GM19372 (cell line): ENCODE measurements around the gene DGKZ.
"Not testable (repeated sequence)": the region's sequence is repeated elsewhere in the genome, so short reads cannot be mapped to it uniquely, and the experiment has no call there.

ENCODE experiments used
- ATAC-seq: cut with Tn5 transposase; IDR thresholded peaks from one replicate; pipeline ENCODE4 v1.9.1; 2021; ENCODE audit warnings: mild to moderate bottlenecking, low read depth, moderate library complexity; ENCODE audit not compliant: unreplicated experiment

DGKZ gene

DNA sequence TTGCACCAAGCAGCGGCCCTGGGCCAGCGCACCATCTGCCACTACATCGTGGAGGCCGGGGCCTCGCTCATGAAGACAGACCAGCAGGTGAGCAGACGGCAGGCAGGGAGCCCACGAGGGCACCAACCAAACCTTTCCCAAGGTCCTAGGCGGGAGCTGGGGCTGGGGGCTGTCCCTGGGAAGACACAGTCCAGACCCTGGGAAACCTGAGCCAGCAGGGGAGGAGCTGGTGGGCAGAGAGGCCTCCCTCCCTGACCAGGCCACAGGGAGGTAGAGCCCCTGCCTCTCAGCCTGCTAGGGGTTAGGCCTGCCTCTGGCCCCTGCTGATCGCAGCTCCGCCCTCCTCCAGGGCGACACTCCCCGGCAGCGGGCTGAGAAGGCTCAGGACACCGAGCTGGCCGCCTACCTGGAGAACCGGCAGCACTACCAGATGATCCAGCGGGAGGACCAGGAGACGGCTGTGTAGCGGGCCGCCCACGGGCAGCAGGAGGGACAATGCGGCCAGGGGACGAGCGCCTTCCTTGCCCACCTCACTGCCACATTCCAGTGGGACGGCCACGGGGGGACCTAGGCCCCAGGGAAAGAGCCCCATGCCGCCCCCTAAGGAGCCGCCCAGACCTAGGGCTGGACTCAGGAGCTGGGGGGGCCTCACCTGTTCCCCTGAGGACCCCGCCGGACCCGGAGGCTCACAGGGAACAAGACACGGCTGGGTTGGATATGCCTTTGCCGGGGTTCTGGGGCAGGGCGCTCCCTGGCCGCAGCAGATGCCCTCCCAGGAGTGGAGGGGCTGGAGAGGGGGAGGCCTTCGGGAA lies 32.4 kb downstream of the DGKZ start:
- ATAC-seq, result not testable (repeated sequence)

DNA sequence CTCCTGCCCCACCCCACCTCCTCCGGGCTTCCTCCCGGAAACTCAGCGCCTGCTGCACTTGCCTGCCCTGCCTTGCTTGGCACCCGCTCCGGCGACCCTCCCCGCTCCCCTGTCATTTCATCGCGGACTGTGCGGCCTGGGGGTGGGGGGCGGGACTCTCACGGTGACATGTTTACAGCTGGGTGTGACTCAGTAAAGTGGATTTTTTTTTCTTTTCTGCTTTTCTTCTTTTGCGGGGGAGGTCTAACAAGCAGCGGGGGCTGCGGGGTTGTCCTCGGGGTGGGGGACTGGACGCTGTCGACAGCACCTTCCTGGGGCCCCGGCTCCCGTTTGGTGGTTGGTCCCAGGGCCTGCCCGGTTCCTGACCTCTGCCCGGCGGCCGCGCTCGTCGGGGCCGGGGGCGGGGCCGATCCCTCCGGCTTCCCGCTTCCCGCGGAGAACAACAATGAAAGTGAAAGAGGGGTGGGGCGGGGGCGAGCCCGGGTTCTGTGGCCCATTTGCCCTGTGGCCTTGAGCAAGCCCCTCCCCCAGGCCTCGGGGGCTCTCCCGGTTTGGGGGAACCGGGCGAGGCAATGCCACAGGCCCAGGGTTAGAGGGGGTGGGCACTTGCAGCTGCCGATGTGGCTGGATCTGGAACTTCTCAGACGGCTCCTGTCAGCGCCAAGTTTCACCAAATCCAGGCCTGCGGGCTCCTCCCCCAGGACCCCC lies 33.2 kb downstream of the DGKZ start:
- no peak for ATAC-seq

DNA sequence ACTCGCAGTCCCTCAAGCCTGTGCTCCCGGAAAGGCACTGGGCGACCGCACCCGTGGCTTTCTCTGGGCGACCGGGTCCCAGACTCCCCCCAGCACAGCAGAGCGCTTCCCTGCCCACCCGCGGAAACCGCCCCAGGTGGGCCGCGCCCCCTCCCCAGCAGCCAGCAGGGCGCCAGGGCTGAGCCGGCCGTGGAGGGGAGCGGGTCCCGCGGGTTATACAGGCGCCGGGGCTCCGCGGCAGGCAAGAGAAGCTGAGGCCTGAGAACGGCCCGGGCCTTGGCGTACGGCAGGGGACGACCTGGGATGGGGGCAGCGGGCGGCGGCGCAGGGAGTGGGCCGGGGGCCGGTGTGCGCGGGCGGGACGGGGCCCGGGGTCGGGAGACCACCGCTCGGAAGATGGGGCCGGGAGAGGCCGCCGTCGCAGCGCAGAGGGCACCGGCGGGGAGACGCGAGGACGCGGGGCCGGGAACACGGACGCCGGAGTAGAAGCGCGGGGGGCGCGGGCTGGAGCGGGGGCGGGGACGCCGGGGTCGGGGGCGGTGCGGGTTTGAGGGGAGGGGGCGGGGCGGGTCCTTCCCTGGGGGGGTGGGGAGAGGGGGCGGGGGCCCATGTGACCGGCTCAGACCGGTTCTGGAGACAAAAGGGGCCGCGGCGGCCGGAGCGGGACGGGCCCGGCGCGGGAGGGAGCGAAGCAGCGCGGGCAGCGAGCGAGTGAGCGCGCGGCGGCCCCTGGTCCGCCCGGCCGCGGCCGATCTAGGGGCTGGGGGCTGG lies 34.0 kb downstream of the DGKZ start, which contains the start of gene MDK:
Gene MDK, plus strand, starts transcription at position 622 of the 771 bp plus-strand sequence. CDS start 389 bp downstream, outside the sequence.
- no peak for ATAC-seq

DNA sequence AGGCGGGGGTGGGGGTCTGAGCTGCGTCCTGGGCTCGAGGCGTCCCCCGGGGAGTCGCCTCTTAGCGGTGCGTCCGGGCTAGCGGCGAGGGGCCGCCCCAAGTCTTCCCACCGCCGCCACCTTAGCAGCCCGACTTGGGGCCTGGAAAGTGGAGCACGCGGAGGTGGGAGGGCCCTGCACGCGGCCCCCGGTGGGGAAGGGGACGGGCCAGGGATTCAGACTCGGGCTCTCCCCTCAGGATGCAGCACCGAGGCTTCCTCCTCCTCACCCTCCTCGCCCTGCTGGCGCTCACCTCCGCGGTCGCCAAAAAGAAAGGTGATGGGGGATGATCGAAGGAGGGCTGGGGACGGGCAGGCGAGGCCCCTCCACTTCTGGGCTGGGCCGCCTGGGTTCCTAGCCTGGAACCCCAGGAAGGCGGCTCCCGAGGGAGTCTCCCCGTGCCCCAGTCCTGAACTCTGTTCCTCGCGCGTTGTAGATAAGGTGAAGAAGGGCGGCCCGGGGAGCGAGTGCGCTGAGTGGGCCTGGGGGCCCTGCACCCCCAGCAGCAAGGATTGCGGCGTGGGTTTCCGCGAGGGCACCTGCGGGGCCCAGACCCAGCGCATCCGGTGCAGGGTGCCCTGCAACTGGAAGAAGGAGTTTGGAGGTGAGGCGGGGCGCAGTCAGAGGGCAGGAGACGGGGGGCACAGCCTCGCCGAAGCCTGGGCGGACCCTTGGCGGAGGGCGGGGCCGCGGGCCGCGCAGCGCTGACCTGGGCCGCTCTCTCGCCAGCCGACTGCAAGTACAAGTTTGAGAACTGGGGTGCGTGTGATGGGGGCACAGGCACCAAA lies 34.8 kb downstream of the DGKZ start:
- no peak for ATAC-seq

DNA sequence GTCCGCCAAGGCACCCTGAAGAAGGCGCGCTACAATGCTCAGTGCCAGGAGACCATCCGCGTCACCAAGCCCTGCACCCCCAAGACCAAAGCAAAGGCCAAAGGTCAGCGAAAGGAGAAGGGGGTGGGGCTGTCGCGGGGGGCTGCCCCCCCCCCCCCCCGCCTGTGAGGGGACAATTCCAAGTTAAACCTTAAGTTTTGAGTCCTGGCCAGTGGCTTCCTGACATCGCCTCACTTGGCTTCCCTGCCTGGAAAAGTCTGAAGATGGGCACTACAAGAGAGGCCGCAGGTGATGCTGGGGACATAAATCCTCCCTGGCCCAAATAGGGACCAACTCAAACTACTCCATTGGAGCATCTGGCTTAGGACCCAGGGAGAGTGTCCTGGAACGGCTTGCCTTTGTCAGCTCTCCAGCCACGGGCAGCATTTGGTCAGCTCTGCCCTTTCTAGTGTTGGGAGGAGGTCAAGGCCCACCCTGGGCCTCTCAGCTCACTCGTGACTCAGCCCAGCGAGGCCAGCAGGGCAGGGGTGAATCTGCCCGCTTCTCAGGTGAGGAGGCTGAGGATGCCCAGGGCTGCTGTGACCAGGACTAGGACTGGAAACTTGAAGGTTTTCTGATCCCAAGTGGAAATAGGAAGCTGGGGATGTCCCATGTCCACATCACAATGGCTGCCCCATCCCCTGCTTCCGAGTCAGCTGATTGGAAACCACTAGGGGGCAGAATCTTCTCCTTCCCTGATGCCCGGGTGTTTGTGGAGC lies 35.6 kb downstream of the DGKZ start:
- no peak for ATAC-seq

DNA sequence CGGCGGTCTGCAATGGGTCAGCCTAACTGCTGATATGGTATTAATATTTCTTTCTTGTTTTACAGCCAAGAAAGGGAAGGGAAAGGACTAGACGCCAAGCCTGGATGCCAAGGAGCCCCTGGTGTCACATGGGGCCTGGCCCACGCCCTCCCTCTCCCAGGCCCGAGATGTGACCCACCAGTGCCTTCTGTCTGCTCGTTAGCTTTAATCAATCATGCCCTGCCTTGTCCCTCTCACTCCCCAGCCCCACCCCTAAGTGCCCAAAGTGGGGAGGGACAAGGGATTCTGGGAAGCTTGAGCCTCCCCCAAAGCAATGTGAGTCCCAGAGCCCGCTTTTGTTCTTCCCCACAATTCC lies 36.1 kb downstream of the DGKZ start:
- ATAC-seq, result no peak

DNA sequence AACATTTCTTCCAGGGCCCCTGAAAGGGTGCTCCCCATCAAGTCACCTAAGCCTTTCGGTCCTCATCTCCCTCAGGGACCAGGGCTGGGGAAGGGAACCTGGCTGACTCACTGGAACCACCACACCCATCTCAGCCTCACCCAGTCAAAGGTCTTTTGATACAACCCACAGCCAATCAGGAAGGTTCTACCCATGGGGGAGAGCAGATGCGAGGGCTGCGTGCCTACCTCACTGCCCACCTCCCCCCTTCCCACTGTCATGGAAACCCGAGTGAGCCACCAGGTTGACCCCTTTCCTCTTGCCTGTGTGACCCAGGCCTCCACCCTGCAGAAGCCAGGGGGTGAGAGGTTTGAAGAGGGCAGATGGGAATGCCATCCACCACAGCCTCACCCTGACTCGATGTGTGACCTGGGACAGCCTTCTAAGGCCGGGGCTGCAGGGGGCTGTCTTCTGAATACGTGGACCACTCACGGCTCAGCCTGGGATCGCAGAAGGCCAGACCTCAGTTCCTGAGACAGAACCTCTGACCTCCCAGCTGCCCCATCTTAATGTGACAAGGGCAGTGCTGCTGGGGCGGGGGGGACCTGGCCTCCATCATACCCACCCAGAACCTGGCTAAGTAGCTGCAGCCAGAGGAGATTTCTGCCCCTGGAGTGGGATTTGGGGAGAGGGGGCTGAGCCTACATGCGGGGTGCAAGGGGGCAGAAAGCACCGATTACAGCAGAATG lies 36.9 kb downstream of the DGKZ start:
- ATAC-seq, result no peak

DNA sequence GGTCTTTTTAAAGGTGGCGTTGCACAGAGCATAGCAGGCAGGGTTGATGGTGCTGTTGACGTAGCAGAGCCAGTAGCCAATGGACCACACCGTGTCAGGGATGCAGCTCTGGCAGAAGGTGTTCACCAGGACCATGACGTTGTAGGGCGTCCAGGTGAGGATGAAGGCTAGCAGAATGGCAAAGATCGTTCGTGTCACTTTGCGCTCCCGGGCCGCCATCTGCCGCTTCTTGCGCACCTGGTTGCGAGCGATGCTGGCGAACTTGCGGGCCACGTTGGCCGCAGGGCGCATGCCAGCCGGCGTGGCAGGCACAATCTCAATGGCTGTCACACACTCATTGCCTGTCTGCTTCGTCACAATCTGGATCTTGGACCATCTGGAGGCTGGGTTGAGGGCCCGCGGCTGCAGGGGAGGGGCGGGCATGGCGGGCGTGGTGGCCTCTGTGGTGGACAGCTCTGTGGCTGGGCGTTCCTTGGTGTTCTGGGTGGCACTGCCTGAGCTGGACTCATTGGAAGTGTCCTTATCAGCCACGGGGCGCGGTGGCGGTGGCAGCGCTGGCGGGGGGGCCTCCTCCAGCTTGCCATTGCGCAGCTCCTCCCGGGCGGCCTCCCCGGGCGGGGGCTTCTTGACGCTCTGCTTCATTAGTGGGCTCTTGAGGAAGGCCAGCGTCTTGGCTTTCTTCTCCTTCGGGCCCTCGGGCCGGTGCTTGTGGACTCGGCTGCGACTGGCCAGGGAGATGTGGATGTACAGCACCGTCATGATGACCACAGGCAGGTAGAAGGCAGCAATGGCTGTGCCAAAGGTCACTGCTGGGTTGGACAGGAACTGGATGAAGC lies 38.1 kb downstream of the DGKZ start:
- no peak for ATAC-seq

DNA sequence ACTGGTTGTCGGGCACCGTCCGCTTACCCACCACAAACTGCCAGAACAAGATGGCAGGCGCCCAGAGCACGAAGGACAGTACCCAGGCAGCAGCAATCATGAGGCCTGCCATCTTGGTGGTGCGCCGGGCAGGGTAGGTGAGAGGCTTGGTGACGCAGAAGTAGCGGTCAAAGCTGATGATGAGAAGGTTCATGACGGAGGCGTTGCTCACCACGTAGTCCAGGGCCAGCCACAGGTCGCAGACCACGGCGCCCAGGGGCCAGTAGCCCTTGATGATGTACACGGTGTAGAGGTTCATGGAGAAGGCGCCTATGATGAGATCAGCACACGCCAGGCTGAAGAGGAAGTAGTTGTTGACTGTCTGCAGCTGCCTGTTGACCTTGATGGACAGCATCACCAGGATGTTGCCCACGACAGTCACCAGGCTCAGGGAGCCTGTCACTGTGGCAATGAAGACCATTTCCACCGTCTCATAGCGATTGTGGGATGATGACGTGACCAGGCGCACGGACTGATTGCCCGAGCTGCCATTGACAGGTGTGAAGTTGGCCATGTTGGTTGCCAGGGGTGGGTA lies 38.8 kb downstream of the DGKZ start:
- no peak for ATAC-seq

DNA sequence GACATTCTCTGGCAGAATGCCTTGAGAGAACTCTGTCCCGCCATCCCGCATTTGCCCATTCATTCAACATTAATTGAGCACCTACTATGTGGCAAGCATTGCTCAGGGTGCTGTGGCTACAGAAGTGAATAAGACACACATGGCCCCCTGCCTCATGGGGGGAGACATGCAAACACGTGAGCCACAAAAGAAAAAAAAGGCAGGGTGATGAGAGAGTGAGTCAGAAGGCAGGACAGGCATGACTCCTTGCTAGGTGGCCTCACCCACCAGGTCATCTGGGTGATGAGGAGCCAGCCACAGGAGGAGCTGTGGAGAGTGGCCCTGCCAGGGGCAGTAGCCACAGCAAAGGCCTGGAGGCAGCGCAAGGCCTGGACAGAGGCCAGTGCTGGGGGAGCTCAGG lies 39.4 kb downstream of the DGKZ start:
- no peak for ATAC-seq

DNA sequence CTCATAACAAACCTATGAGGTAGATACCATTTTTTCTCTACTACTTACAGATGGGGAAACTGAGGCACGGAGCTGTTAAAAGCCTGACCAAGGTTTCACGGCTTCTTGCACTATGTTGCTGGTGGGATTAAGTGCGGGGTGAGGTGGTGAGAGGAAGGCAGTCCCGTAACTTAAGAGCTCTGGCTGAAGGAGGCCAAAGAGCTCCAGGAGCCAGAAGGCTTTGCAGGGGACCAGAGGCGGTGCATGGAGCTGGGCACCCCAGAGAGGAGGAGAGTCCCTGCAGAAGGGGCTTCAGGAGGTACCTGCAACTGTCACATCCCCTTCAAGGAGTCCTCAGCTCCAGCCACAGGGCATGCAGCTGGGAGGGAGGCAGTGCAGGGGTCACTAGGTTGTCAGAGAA lies 40.2 kb downstream of the DGKZ start:
- no peak for ATAC-seq

DNA sequence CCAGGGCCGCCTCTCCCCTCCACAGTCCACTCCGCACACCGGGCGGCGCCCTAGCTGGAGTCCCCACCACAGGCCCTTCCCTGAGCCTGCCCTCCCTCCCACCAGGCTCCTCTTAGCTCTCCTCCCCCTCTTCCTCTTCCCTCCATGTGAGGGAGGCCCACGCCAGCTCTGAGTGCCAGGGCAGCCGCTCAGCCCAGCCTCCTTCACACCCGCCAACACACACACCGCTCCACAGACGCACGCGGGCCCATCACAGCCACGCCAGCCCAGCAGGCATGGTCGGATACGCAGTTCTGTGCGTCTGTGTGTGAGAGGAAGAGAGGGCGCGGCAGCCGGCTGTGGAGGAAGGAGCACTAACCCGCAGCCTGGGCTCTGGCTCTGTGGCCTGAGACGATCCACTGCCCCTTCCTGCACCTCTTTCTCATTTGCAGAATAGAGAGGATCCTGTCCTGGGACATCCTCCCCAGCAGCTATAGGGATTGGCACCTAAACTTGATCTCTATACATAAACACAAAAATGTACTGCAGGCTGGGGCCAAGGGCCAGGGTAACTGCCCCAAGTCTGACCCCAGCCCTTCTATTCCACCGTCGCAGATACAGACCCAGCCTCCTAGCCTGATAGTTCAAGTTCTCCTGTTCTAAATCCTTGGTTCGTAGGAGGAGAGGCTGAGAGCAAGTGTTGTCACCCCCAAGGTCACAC lies 40.8 kb downstream of the DGKZ start:
- no peak for ATAC-seq

DNA sequence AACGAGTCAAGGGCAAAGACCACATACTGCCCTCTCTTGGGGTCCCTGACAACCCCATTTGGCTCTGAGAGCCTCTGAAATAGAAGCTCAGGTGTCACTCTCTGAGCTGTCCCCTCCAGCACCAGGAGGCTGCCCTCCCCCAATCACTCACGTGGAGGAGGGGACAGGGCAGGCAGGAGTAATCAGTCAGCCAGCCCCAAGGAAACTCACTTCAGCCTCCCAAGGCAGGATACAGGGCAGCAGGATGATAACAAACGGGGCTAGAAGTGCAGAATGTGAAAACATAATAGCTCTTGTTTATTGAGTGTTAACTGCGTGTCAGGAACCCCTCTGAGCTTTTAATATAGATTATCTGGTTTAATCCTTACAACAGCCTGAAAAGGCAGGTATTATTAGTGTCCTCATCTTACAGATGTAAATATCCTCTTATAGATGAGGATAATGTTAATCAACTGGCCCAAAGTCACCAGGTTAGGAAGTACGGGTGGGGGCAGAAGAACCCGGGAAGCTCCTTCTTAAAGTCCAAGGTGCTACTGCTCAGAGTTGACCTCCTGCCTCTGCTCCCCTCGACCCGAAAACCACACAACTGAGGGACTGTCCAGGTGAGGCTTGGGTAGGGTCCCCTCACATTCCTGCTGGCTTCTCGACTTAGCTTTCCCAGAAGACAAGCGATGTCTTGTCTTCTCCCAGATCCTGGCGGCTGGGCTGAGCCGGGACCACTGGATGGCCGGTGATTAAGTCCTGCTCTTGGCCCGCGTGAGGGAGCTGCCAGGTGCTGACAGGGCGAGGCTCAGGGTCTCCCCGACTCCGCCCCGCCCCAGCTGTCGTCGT lies 41.6 kb downstream of the DGKZ start:
- ATAC-seq, result no peak

DNA sequence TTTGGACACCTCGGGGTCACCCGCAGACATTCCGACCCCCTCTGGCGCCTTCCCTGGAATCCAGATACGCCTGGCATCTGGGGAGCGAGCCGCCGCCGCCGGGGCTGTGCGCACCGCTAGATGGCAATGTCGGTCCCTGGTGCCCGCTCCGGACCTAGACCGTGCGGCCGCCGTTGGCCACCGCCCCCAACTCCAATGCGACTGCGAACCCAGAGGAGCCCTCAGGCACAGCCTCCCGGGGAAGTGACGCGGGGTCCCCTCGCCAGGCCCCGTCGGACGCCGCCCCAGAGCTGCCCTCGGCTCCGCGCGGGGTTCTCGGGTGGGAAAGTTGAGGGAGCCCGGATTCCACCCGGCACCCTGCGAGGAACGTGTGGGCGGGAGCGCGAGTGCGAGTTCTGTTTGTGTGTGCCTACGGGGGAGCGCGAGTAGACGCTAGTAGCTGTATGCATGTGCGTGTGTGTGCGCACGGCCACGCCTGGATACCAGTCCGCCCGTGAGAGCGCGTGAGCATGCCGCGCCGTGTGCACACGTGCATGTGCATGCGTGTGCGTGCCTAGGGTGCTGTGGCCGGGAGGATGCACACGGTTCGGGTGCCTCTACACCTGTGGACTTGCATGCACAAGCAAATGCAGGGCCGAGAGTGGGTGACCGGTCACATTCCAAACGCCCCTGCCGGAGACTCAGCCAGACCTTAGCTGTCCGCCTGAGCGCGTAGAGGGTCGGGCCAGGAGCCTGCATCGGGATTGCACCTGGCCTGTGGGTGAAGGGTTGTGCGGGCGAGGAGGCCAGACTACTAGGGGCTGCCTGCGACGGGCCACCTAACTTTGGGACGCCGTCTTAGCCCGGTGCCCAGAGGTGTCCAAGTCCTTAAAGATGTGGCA lies 42.4 kb downstream of the DGKZ start:
- ATAC-seq, result peak; percentile 56
